GM21576 (cell line): Measurements from ENCODE around the gene ZCCHC17.
A peak's percentile ranks its signal among the peaks of the same experiment; 100 is the strongest.

Experiments used
- ATAC-seq: cut with Tn5 transposase; IDR thresholded peaks from one replicate; pipeline ENCODE4 v1.9.1; 2021; ENCODE audit warnings: mild to moderate bottlenecking, moderate library complexity; ENCODE audit not compliant: unreplicated experiment

ZCCHC17 gene

DNA sequence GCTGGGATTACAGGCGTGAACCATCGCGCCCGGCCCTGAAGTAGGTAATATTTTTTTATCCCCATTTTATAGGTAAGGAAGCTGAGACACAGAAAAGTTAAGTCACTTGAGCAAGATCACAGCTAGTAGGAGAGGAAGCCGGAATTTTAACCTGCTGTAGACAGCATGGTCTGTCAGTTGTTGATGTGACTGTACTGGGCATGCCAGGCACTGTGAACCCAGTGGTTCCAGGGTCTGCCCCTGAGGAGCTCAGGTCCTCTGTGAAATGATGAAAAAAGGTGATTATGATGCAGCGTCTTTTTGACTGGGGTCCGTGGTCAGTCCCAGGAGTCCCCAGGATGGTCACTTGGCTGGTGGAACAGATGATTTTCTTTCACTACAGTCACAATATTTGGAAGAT, 92.8 kb downstream of the ZCCHC17 start:
- no peak for ATAC-seq

DNA sequence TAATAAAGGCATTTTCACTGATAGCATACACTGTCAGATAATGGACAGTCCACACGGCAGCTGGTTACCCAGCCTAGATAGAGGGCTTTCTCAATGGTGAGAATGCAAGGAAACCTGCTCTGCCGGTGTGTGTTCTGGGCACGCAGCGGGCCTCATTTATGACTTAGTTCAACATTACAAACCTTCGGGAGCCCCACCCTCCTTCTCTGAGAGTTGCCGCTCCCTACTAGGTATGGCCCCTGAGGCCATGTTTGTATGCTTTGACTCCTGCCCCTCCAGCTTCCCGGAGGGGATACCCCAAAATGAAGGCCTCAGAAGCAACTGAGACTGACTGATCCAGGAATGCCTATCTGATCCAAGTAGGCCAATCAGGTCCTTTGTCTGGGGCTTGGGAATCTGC, 93.2 kb downstream of the ZCCHC17 start:
- ATAC-seq: no peak

- no peak for ATAC-seq
Measured at GRCh38 chr1:31393463-31393862, 96.6 kb downstream of the ZCCHC17 start.

- peak; percentile 75 for ATAC-seq
Measured at GRCh38 chr1:31394584-31395193, 97.9 kb downstream of the ZCCHC17 start.

DNA sequence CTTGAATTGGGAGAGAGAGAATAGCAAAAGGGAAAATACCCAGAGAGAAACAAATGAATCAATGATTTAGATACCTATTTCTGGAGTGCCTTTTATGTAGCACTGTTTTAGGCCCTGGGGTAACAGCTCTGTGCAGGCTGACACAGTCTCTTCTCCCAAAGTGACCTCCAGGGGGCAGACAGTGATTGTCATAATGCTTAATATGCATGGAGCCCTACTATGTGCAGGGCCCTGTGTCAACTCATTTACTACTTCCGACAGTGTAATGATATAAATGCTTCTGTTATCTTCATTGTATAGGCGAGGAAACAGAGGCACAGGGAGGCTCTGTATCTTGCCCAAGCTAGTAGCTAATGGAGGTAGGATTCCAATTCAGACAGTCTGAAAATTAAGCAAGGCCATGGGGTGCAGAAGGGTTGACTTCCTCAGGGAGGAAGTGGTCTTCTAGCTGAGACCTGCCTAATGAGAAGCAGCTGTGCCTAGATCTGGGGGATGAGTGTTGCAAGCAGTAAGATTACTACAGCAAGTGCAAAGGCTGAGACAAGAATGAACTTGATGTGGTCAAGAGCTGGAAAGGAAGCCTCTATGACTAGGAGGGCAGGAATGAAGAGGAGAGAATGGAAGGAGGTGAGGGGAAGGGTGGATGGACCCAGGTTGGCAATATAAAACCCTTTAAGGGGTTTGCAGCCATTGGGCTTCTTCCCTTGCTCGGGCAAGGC, 100.0 kb downstream of the ZCCHC17 start:
- no peak for ATAC-seq

DNA sequence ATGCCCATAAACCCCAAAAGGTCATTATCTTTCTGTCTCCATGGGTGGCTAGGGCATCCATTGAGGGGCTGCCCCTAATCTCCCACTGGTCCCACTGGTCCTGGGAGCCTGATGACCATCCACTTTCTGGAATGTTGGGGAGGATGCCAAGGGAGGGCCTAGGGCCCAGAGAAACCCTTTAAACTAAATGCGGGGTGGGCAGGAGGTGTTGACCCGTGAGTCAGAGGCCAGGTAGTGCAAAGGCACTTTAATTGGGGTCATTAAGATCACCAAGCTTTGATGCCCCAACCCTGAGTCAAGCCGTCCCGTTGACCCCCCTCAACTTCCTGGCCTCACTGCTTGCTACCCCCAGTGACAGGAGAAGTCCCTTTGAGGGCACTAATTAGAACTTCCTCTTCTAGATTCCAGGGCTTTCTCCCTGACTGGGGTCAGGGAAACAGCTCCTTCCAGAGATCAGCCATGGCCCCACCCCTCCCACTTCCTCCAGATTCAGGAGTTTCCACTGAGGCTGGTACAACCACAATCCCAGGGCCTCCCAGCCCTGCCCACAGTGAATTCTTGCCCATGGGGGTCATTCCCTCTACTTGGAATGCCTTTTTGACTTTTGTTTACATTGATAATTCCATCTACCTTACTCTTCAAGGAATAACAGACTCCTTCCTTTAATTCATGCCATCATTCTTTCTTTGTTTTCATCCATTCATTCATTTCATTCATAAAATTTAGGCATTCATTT, 100.7 kb downstream of the ZCCHC17 start:
- no peak for ATAC-seq

DNA sequence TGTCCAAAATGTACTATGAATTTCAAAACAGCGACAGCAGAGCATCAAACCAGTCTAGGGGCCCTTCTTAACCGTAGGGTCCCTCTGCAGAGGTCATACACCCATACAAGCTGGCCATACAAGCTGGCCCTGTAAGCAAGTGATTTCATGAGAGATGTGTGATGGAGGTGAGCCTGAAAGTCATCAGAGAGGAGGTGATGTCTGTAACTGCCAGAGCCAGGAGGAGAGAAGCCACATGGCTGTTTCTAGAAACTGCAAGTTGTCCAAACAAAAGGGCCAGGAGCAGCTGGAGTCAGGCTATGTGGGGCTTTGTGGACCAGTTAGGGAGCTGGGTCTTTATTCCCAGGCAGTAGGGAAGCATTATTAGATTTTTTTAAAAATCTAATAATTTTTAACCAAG, 101.4 kb downstream of the ZCCHC17 start:
- no peak for ATAC-seq

- no peak for ATAC-seq
Measured at GRCh38 chr1:31399976-31400375, 103.1 kb downstream of the ZCCHC17 start.

DNA sequence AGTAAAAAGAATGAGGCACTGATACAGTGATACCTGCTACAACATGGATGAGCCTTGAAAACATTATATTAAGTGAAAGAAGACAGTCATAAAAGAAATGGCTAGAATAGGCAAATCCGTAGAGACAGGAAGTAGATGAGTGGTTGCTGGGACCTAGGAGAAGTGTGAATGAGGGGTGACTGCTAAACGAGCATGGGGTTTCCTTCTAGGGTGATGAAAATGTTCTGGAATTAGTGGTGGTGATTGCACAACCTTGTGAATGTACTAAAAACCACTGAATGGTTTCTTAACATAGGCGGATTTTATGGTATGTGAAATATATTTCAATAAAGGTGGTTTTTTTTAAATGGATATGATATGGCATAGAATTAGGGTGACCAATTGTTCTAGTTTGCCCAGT, 103.6 kb downstream of the ZCCHC17 start:
- no peak for ATAC-seq

- ATAC-seq: no peak
Measured at GRCh38 chr1:31401241-31401640, 104.4 kb downstream of the ZCCHC17 start.

DNA sequence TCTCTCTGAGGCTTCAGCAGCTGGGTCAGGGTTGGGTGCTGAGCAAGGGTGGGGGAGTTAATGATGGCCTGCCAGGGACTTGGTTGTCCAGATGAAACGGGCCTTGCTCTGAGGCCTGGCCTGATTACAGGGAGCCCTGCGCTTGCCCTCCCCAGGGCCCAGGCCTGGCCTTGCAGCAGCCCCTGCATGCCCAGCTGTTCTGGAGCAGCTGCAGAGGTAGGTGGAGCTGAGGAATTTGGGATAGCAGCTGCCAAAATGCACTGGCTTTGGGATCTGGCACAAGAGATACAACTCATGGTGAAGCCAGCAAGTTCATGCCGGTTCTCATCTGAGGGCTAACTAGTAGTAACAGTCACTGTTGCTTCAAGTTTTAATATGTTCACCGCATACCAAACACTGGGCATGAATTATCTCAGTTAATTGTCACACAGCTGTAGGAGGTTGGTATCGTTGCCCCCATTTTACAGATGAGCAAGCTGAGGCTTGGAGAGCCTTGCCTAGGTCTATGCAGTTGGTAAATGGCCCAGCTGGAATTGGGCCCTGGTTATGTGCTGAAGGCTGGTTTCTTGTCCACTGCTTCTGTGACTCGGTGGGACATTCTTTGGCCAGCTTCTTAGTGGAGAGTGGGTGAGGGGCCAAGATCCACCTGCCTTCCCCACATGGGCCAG, 108.9 kb downstream of the ZCCHC17 start:
- no peak for ATAC-seq

DNA sequence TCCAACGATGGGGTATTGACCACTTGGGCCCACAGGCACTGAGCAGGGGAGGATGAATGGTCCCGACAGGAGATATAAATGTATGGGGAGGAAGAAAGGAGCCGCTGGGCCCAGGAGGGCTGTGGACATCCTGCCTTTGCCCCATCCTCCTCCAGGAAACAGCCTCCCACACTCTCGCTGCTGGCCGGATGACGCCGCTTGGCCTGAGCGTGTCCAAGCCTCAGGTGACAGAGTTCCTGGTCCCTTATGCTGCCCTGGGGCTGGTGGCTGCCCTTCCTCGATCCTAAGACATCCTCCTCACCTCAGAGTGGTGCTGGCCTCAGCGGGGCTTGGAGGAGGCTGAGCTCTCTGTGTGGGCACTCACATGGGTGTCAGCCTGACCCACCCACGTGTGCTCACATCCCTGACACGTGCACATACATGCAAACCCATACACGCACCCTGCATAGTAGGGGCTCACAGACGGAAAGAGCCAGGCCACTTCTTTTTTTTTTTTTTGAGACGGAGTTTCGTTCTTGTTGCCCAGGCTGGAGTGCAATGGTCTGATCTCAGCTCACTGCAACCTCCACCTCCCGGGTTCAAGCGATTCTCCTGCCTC, 110.3 kb downstream of the ZCCHC17 start:
- ATAC-seq: no peak

DNA sequence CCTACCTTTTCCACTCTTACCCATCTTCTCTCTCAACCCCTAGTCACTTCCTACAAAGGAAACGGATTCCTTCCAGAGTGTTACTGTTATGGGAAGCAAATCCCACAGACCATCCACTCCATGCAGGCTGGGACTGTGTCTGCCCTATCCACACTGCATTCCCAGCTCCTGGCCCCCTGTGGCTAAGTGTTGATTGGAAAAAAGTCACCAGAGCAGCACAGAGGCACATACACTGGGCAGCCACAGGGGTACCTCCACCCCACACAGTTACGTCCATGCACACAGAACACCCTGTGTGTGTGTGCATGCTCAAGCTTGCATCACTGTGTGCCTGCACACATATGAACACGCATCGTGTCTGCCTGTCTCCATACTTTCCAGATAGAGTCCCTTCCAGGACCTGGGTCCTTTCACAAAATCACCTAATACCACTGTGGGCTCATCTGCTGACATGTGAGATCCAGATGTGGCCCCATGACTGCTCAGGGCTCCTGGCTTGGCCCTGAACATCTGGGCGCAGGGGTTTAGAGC, 112.0 kb downstream of the ZCCHC17 start:
- no peak for ATAC-seq

- no peak for ATAC-seq
Measured at GRCh38 chr1:31409946-31410858, 113.4 kb downstream of the ZCCHC17 start.

GRCh38 chr1:31410871-31411270, 114.0 kb downstream of the ZCCHC17 start:
- ATAC-seq: no peak

GRCh38 chr1:31412205-31412604, 115.4 kb downstream of the ZCCHC17 start:
- no peak for ATAC-seq

DNA sequence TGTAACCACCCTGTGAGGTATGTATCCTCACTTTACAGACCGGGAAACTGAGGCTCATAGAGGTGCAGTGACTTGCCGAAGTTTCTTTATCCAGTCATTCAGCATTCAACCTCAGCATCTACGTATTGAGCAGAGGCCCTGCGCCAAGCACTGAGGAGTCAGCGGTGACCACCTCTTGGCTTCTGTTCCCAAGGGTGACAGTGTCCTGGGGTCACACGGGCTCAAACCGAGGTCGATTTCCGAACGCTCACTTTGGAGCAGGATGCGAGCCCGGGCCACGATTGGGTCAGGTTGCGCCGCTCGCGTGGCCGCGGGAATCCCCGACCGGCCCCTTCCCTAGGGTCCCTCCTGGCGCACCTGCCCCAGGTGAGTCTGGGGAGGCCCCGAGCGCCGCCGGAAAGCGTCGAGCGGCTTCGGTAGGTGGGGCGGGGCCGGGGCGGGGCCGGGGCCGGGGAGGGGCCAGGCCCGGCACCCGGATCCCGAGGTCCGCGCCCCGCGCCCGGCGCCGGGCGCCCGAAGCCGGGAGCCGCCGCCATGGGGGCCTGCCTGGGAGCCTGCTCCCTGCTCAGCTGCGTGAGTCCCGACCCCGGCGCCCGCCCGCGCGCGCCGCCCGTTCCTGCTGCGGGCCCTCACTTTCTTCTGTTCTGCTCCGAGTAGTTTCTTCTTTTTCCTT, 116.0 kb downstream of the ZCCHC17 start, which contains the start of gene SERINC2:
TSS of gene SERINC2 (plus strand) at position 482 of the 673 bp plus-strand sequence. CDS start at position 535, 53 bp downstream.
- no peak for ATAC-seq

DNA sequence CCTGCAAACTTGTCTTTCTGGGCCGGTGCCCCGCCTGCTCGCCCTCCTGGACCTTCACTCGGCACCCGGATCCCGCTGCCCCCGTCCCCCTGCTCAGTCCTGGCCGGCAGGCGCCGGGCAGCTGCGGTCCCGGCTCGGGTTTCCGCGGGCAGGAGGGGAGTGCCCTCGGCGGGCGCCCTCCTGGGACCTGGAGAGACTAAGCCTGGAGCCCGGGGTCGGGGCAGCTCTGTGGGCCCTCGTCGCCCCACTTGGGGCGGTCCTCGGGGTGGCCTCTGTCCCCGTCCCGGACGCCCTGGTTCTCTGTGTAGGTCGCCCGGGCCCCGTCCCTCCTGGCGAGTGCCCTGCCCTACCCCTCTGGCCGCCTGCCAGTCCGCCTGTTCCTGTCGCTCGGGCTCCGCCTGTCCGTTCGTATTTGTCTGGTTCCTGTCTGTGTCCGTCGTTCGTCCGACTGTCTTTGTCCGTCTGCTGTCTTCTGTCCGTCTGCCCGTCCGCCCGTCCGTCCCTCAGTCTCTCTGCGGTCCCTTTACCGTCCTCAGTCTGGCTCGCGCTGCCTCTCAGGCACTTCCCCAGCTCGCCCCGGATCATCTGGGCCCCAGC, 116.7 kb downstream of the ZCCHC17 start:
- ATAC-seq: no peak
